Pancreas (tissue), 10 donors: ENCODE results near the gene PAX6. TPM values are rescaled to one million over a fixed set of nuclear protein-coding genes. Genes with fewer than 3 reads are reported as not detected.

Source experiments
- ATAC-seq, 4 donors: fragments of 200-7000 bp; cut with Tn5 transposase; one replicate each; pipeline versions ENCODE4 v1.8.0 to v1.9.1; 2020; ENCODE audit warnings: mild to moderate bottlenecking in 4 of 4, moderate library complexity in 4 of 4
- DNase-seq, 6 donors: peaks; one replicate each; pipeline ENCODE4 v3.0.0-alpha.2; 2020
- FAIRE-seq: peaks from 2 replicates; lab custom pipeline; 2012; peaks lifted over from hg19 to GRCh38; lab: Jason Lieb, UNC
- H3K27ac ChIP-seq, 4 donors: fragments of 200-600 bp; sonication (generic); 1 replicate in 3 of 4; 2 replicates in 1 of 4; pipeline versions ENCODE4 v1.5.0 to v1.8.0; 2020
- H3K27me3 ChIP-seq, 4 donors: fragments of 200-600 bp; one replicate each; pipeline ENCODE4 v1.8.0; 2021
- H3K36me3 ChIP-seq, 3 donors: fragments of 200-600 bp; sonication (generic) in 1 of 3; one replicate each; pipeline versions ENCODE4 v1.5.0 to v1.8.0; 2020 to 2021
- H3K4me1 ChIP-seq, 3 donors: fragments of 200-600 bp; one replicate each; pipeline ENCODE4 v1.8.0; 2021
- H3K4me3 ChIP-seq, 4 donors: fragments of 200-600 bp; sonication (generic) in 2 of 4; one replicate each; pipeline versions ENCODE4 v1.5.0 to v1.8.0; 2020 to 2021
- H3K9me3 ChIP-seq, 4 donors: fragments of 200-600 bp; one replicate each; pipeline ENCODE4 v1.8.0; 2021
- WGBS, 2 donors: extraction: QIAGEN DNeasy Blood & Tissue Kit; methylation state at CpG; one replicate each; pipeline ENCODE4 v1.1.7; 2013; 5-methylcytosine and 5-hydroxymethylcytosine counted together
- intact Hi-C, 3 donors: fragments of 100-400 bp; cut with DNase I; formaldehyde crosslinking; loops; one replicate each; pipeline versions ENCODE4 v1.11.1 to v1.14.2; 2022
- polyA plus RNA-seq, 2 donors: library from polyadenylated mRNA; stranded (reverse); fragments of 200-250 nt; gene quantifications; one replicate each; pipeline ENCODE4 v1.2.3, GENCODE V29; 2013
- total RNA-seq, 6 donors: library from RNA; stranded (reverse); fragmentation: NEBNext Ultra II Directional in 4 of 6; extraction: Animal tissue kit (Norgen Biotek cat#: 25700) in 4 of 6; gene quantifications; one replicate each; pipeline versions ENCODE4 v1.2.1 to v1.2.4, GENCODE V29; 2021 to 2023
- TF ChIP-seq, protein P1 (sequence below), 4 donors: fragments of 200-600 bp; sonication (generic) in 3 of 4; IDR thresholded peaks; one replicate each; pipeline versions ENCODE4 v1.5.0 to v1.8.0; 2021; ENCODE audit warnings: antibody characterized with exemption in 4 of 4
- donor health status: healthy with polysubstance abuse.
- donor health status: DM: no; HTN: no; CAD: no; lungs with moderate emphysema.
- donor health status: DM: no; HTN: no; CAD: no.
- donor health status: control.
- donor health status: control.
- donor health status: Bipolar disorder and iron deficiency.
- donor health status: DM: yes; HTN: yes; CAD: no.
- donor health status: DM: no; HTN: no; CAD: no.
- donor health status: DM: no; HTN: no; CAD: no.
- donor health status: DM: yes; HTN: yes; CAD: no.

The PAX6 gene
- total and polyA plus RNA-seq, 8 donors: 2.0 to 75.0 (median 9.3) TPM

DNA sequence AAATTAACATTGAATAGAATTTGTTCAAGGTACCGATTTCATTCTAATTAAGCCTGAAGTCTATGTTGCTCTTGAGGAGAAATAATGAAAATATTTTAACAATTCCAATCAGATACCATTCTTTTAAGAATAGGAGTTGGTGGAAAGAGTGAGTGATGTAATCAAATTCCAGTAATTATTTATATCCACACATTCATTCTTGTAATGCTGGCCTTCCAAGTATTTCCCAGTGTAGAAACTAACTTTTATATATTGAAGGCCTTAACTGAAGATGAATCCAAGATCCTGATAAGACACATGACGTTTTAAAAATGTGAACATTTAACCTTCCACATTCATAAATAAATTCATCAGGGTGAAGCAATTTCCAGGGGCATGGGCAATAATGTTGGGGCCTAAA, 36.6 kb upstream of the PAX6 start:
- no peak for DNase-seq
- WGBS, 2 donors: 66 to 70% methylated on average over 2 of the region's 2 CpGs
- no peak for FAIRE-seq
- intact Hi-C loops: no loop called here
- Histone ChIP-seq H3K27me3 (peaks cover 0 to 3% (median 0%) of the 10 kb centered on the region in 4 donors), H3K27ac (no peak overlapping the region), H3K4me1 (no peaks in the 10 kb centered on the region), H3K9me3 (no peaks in the 10 kb centered on the region), H3K36me3 (no peaks in the 10 kb centered on the region), H3K4me3 (no peak overlapping the region)
- TF ChIP-seq, protein P1, sequence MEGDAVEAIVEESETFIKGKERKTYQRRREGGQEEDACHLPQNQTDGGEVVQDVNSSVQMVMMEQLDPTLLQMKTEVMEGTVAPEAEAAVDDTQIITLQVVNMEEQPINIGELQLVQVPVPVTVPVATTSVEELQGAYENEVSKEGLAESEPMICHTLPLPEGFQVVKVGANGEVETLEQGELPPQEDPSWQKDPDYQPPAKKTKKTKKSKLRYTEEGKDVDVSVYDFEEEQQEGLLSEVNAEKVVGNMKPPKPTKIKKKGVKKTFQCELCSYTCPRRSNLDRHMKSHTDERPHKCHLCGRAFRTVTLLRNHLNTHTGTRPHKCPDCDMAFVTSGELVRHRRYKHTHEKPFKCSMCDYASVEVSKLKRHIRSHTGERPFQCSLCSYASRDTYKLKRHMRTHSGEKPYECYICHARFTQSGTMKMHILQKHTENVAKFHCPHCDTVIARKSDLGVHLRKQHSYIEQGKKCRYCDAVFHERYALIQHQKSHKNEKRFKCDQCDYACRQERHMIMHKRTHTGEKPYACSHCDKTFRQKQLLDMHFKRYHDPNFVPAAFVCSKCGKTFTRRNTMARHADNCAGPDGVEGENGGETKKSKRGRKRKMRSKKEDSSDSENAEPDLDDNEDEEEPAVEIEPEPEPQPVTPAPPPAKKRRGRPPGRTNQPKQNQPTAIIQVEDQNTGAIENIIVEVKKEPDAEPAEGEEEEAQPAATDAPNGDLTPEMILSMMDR (IDR thresholded peaks at IDR 0.05): no peak
- no peak for ATAC-seq

DNA sequence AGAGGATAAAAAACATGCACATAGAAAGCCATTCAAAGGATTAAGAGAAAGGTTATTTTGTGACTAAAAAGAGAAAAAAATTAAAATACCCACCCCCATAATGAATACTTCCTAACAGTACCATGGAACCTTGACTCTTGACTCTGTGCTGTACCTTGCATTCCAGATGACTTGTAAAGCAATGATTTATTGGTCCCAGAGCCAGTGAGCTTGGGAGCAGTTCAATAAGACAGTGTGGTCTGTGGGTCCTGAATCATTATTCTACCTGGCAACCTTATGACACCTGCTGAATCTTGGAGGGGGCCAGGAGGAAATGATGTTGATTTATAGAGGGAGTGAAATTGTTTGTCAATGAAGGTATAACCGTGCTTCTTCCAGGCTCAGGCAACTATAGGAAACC, 34.2 kb upstream of the PAX6 start:
- no peak for FAIRE-seq
- no peaks in the 10 kb centered on the region for H3K9me3 ChIP-seq
- TF ChIP-seq, protein P1 (IDR thresholded peaks at IDR 0.05): no peak
- 64 to 73% methylated on average over 1 of the region's 1 CpG for WGBS, 2 donors
- H3K36me3 ChIP-seq: no peaks in the 10 kb centered on the region
- no peak overlapping the region for H3K4me3 ChIP-seq
- H3K27ac ChIP-seq: no peak overlapping the region
- no peak for DNase-seq
- H3K4me1 ChIP-seq: no peaks in the 10 kb centered on the region
- ATAC-seq: no peak
- intact Hi-C loops: no loop called here
- peaks cover 0 to 3% (median 0%) of the 10 kb centered on the region in 4 donors for H3K27me3 ChIP-seq

DNA sequence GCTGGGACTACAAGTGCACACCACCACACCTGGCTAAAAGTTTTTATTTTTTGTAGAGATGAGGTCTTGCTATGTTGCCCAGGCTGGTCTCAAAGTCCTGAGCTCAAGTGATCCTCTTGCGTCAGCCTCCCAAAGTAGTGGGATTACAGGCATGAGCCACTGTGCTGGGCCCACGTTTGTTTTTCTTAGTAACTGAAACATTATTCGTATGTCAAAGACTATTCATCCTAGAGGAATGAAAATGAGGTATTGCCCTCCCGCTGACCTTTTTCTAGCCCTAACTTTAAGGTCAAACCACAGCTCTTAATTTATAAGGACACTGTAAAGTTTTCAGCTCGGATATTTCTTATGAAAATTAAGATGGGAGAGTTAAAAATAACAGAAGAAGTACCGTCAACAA, 33.2 kb upstream of the PAX6 start:
- Histone ChIP-seq H3K27ac (no peak overlapping the region), H3K36me3 (no peaks in the 10 kb centered on the region), H3K27me3 (peaks cover 0 to 3% (median 0%) of the 10 kb centered on the region in 4 donors), H3K9me3 (no peaks in the 10 kb centered on the region), H3K4me1 (no peaks in the 10 kb centered on the region), H3K4me3 (no peak overlapping the region)
- DNase-seq: no peak
- TF ChIP-seq, protein P1 (IDR thresholded peaks at IDR 0.05): no peak
- intact Hi-C loops: no loop called here
- FAIRE-seq: no peak
- no peak for ATAC-seq
- 42 to 47% methylated on average over 6 of the region's 6 CpGs for WGBS, 2 donors

DNA sequence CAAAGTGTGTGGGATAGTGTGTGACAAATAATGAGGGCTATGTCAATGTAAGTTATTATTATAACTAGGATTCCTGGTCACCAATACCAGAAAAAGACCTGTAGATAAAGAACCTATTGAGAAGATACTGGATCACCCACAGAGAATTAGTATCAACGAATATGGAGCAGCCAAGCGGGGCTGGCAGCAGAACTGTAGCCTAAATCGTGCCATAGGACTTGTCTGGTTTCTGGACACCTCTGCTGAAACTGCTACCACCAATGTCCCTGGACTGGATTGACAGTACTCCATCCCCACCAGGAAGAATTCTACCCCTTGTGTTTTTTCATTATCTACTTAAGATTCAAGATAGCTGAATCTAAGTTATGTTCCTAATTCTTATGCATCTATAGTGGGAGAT, 30.3 kb upstream of the PAX6 start:
- DNase-seq (no peak), FAIRE-seq (no peak), ATAC-seq (no peak)
- H3K27ac ChIP-seq: no peak overlapping the region
- H3K4me1 ChIP-seq: no peaks in the 10 kb centered on the region
- WGBS, 2 donors: 47 to 64% methylated on average over 3 of the region's 3 CpGs
- no peaks in the 10 kb centered on the region for H3K36me3 ChIP-seq
- intact Hi-C loops: no loop called here
- peaks cover 0 to 3% (median 0%) of the 10 kb centered on the region in 4 donors for H3K27me3 ChIP-seq
- TF ChIP-seq, protein P1 (IDR thresholded peaks at IDR 0.05): no peak
- H3K9me3 ChIP-seq: no peaks in the 10 kb centered on the region
- no peak overlapping the region for H3K4me3 ChIP-seq

DNA sequence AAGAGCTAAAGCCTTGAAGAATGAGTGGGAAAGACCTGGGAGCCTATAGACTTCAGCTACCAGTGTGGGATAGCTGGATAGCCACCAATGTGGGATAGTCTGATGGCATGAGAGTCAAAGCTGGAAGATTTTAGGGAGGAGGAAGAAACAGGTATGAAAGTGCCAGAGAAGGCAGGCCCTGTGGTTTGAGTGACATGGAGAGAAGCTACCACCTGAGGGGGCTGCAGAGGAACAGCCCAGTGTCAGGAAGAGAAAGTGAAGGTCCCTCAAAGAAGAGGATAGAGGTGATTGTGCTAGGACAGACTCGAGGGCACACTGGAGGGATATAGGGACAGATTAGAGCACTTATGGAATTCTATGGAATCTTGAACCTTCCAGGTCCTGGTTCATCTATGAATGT, 23.1 kb upstream of the PAX6 start:
- Histone ChIP-seq H3K4me1 (no peaks in the 10 kb centered on the region), H3K9me3 (no peaks in the 10 kb centered on the region), H3K27me3 (peaks cover 0 to 18% (median under 1%) of the 10 kb centered on the region in 4 donors), H3K27ac (no peak overlapping the region), H3K36me3 (no peaks in the 10 kb centered on the region), H3K4me3 (no peak overlapping the region)
- ATAC-seq (no peak), DNase-seq (no peak), FAIRE-seq (no peak)
- intact Hi-C loops: no loop called here
- WGBS, 2 donors: 17 to 23% methylated on average over 1 of the region's 1 CpG
- TF ChIP-seq, protein P1 (IDR thresholded peaks at IDR 0.05): no peak
